A549 (cell line): ENCODE data around the gene RHOB.

Experiments
- CBX2 ChIP-seq: fragments of 200-600 bp; sonication (generic); IDR thresholded peaks from 2 replicates; pipeline ENCODE4 v1.6.1; 2016; ENCODE audit warnings: low read depth, mild to moderate bottlenecking, borderline replicate concordance
- HOXA7 ChIP-seq: fragments of 250-450 bp; sonication (Bioruptor Pico); IDR thresholded peaks from 2 replicates; pipeline ENCODE4 v1.5.0; 2020; ENCODE audit warnings: mild to moderate bottlenecking, moderate library complexity
- KDM5A ChIP-seq: fragments of 200-600 bp; sonication (generic); IDR thresholded peaks from 2 replicates; pipeline ENCODE4 v1.6.1; 2016; ENCODE audit warnings: antibody characterized with exemption, mild to moderate bottlenecking
- POLR2A ChIP-seq: IDR thresholded peaks from 2 replicates; pipeline ENCODE4 v1.6.1; 2012; ENCODE audit warnings: mild to moderate bottlenecking, low read length
- RNF2 ChIP-seq: fragments of 200-600 bp; sonication (generic); IDR thresholded peaks from 2 replicates; pipeline ENCODE4 v1.6.1; 2016; ENCODE audit warnings: low read depth, mild to moderate bottlenecking, antibody characterized with exemption, moderate library complexity, borderline replicate concordance
- SREBF2 ChIP-seq: fragments of 450-650 bp; IDR thresholded peaks from 2 replicates; pipeline ENCODE4 v1.6.1; 2014; ENCODE audit warnings: mild to moderate bottlenecking, moderate library complexity
- TFCP2L1 ChIP-seq: fragments of 250-450 bp; sonication (Bioruptor Pico); IDR thresholded peaks from 2 replicates; pipeline ENCODE4 v1.5.0; 2021; ENCODE audit warnings: mild to moderate bottlenecking
- USF2 ChIP-seq: fragments of 450-650 bp; IDR thresholded peaks from 2 replicates; pipeline ENCODE4 v1.6.1; 2014; ENCODE audit warnings: antibody characterized with exemption
- TF ChIP-seq, protein P1 (sequence below): fragments of >200 bp; sonication (Bioruptor Twin); formaldehyde crosslinking; IDR thresholded peaks from 3 replicates; pipeline ENCODE4 v1.5.1; 2016

DNA sequence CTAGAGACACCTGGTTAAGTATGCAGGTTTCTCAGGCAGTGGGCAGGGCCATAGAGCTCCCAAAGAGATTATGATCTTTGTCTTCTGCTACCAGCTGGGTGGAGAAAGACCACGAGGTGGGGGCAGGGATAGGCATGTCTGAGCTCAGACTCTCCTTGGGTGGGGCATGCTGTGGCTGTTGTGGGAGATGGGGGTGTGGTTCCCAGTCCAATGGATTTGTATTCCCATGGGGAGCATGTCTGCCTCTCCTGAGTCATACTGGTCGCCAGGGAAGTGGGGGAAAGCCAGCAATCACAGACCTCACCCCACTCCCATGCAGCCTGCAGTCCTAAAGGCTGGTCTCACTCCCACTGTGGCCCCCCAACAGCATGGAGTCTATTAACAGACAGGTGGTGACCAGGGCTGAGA lies 31.4 kb upstream of the RHOB start:
- TF ChIP-seq, protein P1, sequence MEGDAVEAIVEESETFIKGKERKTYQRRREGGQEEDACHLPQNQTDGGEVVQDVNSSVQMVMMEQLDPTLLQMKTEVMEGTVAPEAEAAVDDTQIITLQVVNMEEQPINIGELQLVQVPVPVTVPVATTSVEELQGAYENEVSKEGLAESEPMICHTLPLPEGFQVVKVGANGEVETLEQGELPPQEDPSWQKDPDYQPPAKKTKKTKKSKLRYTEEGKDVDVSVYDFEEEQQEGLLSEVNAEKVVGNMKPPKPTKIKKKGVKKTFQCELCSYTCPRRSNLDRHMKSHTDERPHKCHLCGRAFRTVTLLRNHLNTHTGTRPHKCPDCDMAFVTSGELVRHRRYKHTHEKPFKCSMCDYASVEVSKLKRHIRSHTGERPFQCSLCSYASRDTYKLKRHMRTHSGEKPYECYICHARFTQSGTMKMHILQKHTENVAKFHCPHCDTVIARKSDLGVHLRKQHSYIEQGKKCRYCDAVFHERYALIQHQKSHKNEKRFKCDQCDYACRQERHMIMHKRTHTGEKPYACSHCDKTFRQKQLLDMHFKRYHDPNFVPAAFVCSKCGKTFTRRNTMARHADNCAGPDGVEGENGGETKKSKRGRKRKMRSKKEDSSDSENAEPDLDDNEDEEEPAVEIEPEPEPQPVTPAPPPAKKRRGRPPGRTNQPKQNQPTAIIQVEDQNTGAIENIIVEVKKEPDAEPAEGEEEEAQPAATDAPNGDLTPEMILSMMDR = no peak
- TF ChIP-seq TFCP2L1 (CRISPR knock-in tag) (no peak), SREBF2 (no peak), KDM5A (no peak), POLR2A (no peak), CBX2 (no peak), USF2 (no peak), RNF2 (no peak), HOXA7 (no peak)
